Measurements from ENCODE around the gene NDUFB8.

Gene NDUFB8

GRCh38 chr10:100506596-100507356 lies 22.9 kb downstream of the NDUFB8 start:
- DNase-seq, result no peak

- no peak for DNase-seq
Measured at GRCh38 chr10:100505164-100505563, 24.5 kb downstream of the NDUFB8 start.

GRCh38 chr10:100504096-100504495 lies 25.6 kb downstream of the NDUFB8 start:
- no peak for DNase-seq

- DNase-seq, result no peak
Measured at GRCh38 chr10:100502926-100503494, 26.7 kb downstream of the NDUFB8 start.

GRCh38 chr10:100501423-100501822 lies 28.2 kb downstream of the NDUFB8 start:
- DNase-seq, result no peak

- DNase-seq, result no peak
Measured at GRCh38 chr10:100498059-100498458, 31.6 kb downstream of the NDUFB8 start.

GRCh38 chr10:100496567-100496966 lies 33.1 kb downstream of the NDUFB8 start:
- DNase-seq, result no peak

- DNase-seq, result no peak
Measured at GRCh38 chr10:100490531-100490930, 39.1 kb downstream of the NDUFB8 start.

- DNase-seq, result no peak
Measured at GRCh38 chr10:100489396-100489795, 40.3 kb downstream of the NDUFB8 start.

GRCh38 chr10:100487529-100487928 lies 42.1 kb downstream of the NDUFB8 start:
- no peak for DNase-seq

- no peak for DNase-seq
Measured at GRCh38 chr10:100485801-100486495, 43.7 kb downstream of the NDUFB8 start.

- DNase-seq, result no peak
Measured at GRCh38 chr10:100485366-100485765, 44.3 kb downstream of the NDUFB8 start.

GRCh38 chr10:100483876-100484666 lies 45.6 kb downstream of the NDUFB8 start:
- DNase-seq, result no peak

GRCh38 chr10:100482834-100483185 lies 46.9 kb downstream of the NDUFB8 start:
- DNase-seq, result no peak

- DNase-seq, result peak; percentile 17 to 57 (median 34)
Measured at GRCh38 chr10:100482181-100482833, 47.4 kb downstream of the NDUFB8 start.

- peak; percentile 67 to 91 (median 76) for DNase-seq
Measured at GRCh38 chr10:100481462-100482081, 48.1 kb downstream of the NDUFB8 start.

- DNase-seq, result no peak
Measured at GRCh38 chr10:100480002-100480401, 49.7 kb downstream of the NDUFB8 start.

GRCh38 chr10:100479037-100479436 lies 50.6 kb downstream of the NDUFB8 start:
- DNase-seq, result no peak

- no peak for DNase-seq
Measured at GRCh38 chr10:100477970-100478369, 51.7 kb downstream of the NDUFB8 start.

Data from activated naive CD4-positive, alpha-beta T cell (primary cell).